ENCODE results near the gene TMIGD3. TPM values are rescaled to one million over a fixed set of nuclear protein-coding genes. Genes with fewer than 3 reads are reported as not detected.

Gene TMIGD3
- total and polyA plus RNA-seq, 2 of the 4 experiments (the other 2 are of a cell fraction), result under 0.01 to 0.12 TPM

DNA sequence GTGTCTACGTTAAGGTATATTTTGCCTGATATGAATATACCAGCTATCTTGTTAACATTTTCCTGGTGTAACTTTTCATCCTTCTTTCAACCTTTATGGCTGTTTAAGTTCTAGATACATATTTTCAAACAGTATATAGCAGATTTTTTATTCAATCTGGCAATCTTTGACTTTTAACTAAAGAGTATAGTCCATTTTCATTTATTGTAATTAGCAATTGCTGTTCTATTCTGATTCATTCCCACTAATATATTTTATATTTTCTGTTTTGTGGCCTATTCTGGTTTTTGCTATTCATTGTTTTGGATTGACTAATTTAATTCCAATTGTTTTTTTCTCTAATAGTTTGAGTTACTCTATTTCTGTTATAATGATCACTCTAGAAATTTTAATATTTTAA, 37.0 kb downstream of the TMIGD3 start:
- TF ChIP-seq RAD21 (IDR thresholded peaks at IDR 0.05; ENCODE audit: low read length), result no peak
- no peak for TF ChIP-seq BHLHE40 (IDR thresholded peaks at IDR 0.05; ENCODE audit: low read depth, low read length)
- TF ChIP-seq RCOR1 (IDR thresholded peaks at IDR 0.05; ENCODE audit: insufficient replicate concordance, low read length), result no peak
- no peak for TF ChIP-seq POLR2A (IDR thresholded peaks at IDR 0.05; ENCODE audit: low read depth, low read length)
- TF ChIP-seq, protein P1, sequence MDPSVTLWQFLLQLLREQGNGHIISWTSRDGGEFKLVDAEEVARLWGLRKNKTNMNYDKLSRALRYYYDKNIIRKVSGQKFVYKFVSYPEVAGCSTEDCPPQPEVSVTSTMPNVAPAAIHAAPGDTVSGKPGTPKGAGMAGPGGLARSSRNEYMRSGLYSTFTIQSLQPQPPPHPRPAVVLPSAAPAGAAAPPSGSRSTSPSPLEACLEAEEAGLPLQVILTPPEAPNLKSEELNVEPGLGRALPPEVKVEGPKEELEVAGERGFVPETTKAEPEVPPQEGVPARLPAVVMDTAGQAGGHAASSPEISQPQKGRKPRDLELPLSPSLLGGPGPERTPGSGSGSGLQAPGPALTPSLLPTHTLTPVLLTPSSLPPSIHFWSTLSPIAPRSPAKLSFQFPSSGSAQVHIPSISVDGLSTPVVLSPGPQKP (IDR thresholded peaks at IDR 0.05; ENCODE audit: borderline replicate concordance, low read depth, low read length), result no peak
- no peak for TF ChIP-seq FOS (IDR thresholded peaks at IDR 0.05; ENCODE audit: low read depth, low read length)
- no peak for TF ChIP-seq USF2 (IDR thresholded peaks at IDR 0.05; ENCODE audit: low read depth, low read length)
- no peak for TF ChIP-seq MAFK (IDR thresholded peaks at IDR 0.05; ENCODE audit: low read depth, low read length)
- no peak for TF ChIP-seq MAZ (IDR thresholded peaks at IDR 0.05; ENCODE audit: borderline replicate concordance, low read depth, low read length)
- WGBS, 2 experiments (ENCODE audit: extremely low coverage in 2 of 2, insufficient read length in 1 of 2), result no CpG with 5 or more reads among the region's 1 CpG
- Histone ChIP-seq H3K4ac (ENCODE audit: low read depth, low read length) (no peak overlapping the region), H4K91ac (ENCODE audit: insufficient read depth, low read depth, low read length) (no peak overlapping the region), H4K20me1 (ENCODE audit: insufficient read depth, low read length) (peaks cover 9% of the 10 kb centered on the region; the same call in 1 of the 2 replicates), H3K4me3 (ENCODE audit: insufficient read depth, low read depth, low read length) (no peak overlapping the region), H3K18ac (ENCODE audit: low read depth, low read length) (no peak overlapping the region), H3K27me3 (ENCODE audit: control insufficient read depth, insufficient read depth, low read length) (no peaks in the 10 kb centered on the region), H3K9ac (ENCODE audit: low read depth, low read length) (no peak overlapping the region), H3K4me1 (ENCODE audit: control insufficient read depth, insufficient read depth, low read length) (no peaks in the 10 kb centered on the region), H2AK5ac (ENCODE audit: low read depth, low read length) (no peak overlapping the region), H3K14ac (replicated peaks; ENCODE audit: low read depth, low read length) (no peak overlapping the region), H3K36me3 (ENCODE audit: control insufficient read depth, insufficient read depth, low read length) (peaks cover 14% of the 10 kb centered on the region), H3K9me1 (ENCODE audit: insufficient read depth, low read length) (peaks cover 9% of the 10 kb centered on the region; the same call in 1 of the 2 replicates), H2AFZ (replicated peaks; ENCODE audit: low read length, poor library complexity) (no peak overlapping the region), H3K9me3 (ENCODE audit: control insufficient read depth, insufficient read depth, low read length) (no peaks in the 10 kb centered on the region), H2BK15ac (ENCODE audit: low read depth, low read length) (no peak overlapping the region), H3K4me2 (ENCODE audit: low read depth, low read length) (no peak overlapping the region), H2BK20ac (ENCODE audit: low read depth, low read length) (no peak overlapping the region), H2BK5ac (ENCODE audit: low read depth, low read length, poor library complexity, severe bottlenecking) (no peak overlapping the region), H2AK9ac (replicated peaks; ENCODE audit: low read depth, low read length, poor library complexity) (no peak overlapping the region), H3K23ac (ENCODE audit: low read depth, low read length) (no peak overlapping the region), H3K79me1 (ENCODE audit: low read depth in 1 of 2, low read length in 2 of 2) (no peaks in the 10 kb centered on the region), H3K27ac (ENCODE audit: insufficient read depth, low read length) (no peak overlapping the region), H2BK120ac (ENCODE audit: low read depth, low read length) (no peak overlapping the region), H4K8ac (ENCODE audit: low read depth in 2 of 2, low read length in 2 of 2) (no peak overlapping the region), H3K56ac (ENCODE audit: extremely low read depth, insufficient read depth, low read length) (no peak overlapping the region), H4K5ac (ENCODE audit: low read depth, low read length) (no peak overlapping the region)
- no TSS peak for BruUV-seq (replicated peaks)
- DNase-seq, result no peak
- ATAC-seq (ENCODE audit: low read depth), result no peak
- dilution Hi-C loops (cut with HindIII; ENCODE audit: low sequenced_read_pairs, unreplicated experiment), result loop anchor here (25.0 kb wide), 1 partner anchor 296 kb away; the partner anchor contains the start of gene DDX20
- CTCF ChIA-PET, result no interaction called here
- in situ Hi-C loops (cut with MboI; ENCODE audit: low sequenced_read_pairs), result no loop called here
- POLR2A ChIA-PET (ENCODE audit: unreplicated experiment), result no interaction called here
- intact Hi-C loops (cut with micrococcal nuclease), result no loop called here
